HepG2 (cell line): ENCODE measurements around the gene CHRNB1. TPM values are rescaled to one million over a fixed set of nuclear protein-coding genes. Genes with fewer than 3 reads are reported as not detected.
A peak's percentile ranks its signal among the peaks of the same experiment; 100 is the strongest.

ENCODE experiments used
- ATAC-seq: fragments of 200-7000 bp; cut with Tn5 transposase; 3 replicates; pipeline ENCODE4 v1.9.1; 2020; ENCODE audit warnings: mild to moderate bottlenecking, moderate library complexity
- BruUV-seq: library from RNA; stranded (reverse); fragments of 400-500 nt; replicated peaks from 2 replicates; lab custom pipeline; 2021; lab: Mats Ljungman, UMichigan
- CTCF ChIA-PET: fragments of 300-600 bp; formaldehyde crosslinking; extraction: SDS; loops from one replicate; lab custom pipeline; 2021; ENCODE audit warnings: low total read pairs, inconsistent platforms, low intra/inter-chr PET ratio; lab: Yijun Ruan, JAX
- POLR2A ChIA-PET: fragments of 350-600 bp; sonication (Branson Sonifier 250); formaldehyde crosslinking; loops from one replicate; lab custom pipeline; 2020; ENCODE audit warnings: antibody characterized with exemption, inconsistent platforms; lab: Yijun Ruan, JAX
- DNase-seq: peaks from one replicate; pipeline ENCODE4 v3.0.0-alpha.2; 2015; ENCODE audit warnings: low spot score
- FAIRE-seq: peaks from 3 replicates; lab custom pipeline; 2011; peaks lifted over from hg19 to GRCh38; lab: Jason Lieb, UNC
- H2AFZ ChIP-seq: one replicate; pipeline ENCODE4 v1.6.1; 2011; ENCODE audit warnings: low read length, inconsistent platforms
- H3K27ac ChIP-seq: fragments of 300-600 bp; 3 replicates; pipeline ENCODE4 v1.8.0; 2011; ENCODE audit warnings: mixed run types, mild to moderate bottlenecking, mixed read lengths, low read length, inconsistent platforms; ENCODE audit not compliant: insufficient read depth; ENCODE audit errors: extremely low read length
- H3K27me3 ChIP-seq, 2 experiments: fragments of 200-600 bp in 1 of 2; 2 replicates in 1 of 2; 3 replicates in 1 of 2; pipeline versions ENCODE4 v1.6.0 to v1.8.0; 2011; ENCODE audit warnings: low read length in 2 of 2, mild to moderate bottlenecking in 2 of 2, moderate library complexity in 2 of 2, inconsistent platforms in 1 of 2; ENCODE audit not compliant: insufficient read depth in 2 of 2, control insufficient read depth in 1 of 2
- H3K36me3 ChIP-seq, 2 experiments: fragments of 200-600 bp in 1 of 2; replicated peaks in 1 of 2; 2 replicates in 1 of 2; 3 replicates in 1 of 2; pipeline versions ENCODE4 v1.5.1 to v1.8.0; 2011; ENCODE audit warnings: low read length in 2 of 2, inconsistent platforms in 1 of 2; ENCODE audit not compliant: insufficient read depth in 2 of 2, control insufficient read depth in 1 of 2
- H3K4me1 ChIP-seq: 2 replicates; pipeline ENCODE4 v1.5.1; 2012; ENCODE audit warnings: low read length, inconsistent platforms; ENCODE audit not compliant: insufficient read depth
- H3K4me2 ChIP-seq: 2 replicates; pipeline ENCODE4 v1.6.0; 2011; ENCODE audit warnings: low read depth, low read length, inconsistent platforms
- H3K4me3 ChIP-seq, 3 experiments: fragments of 200-600 bp in 1 of 3; sonication (generic), shearing (Covaris generic) in 1 of 3; replicated peaks in 1 of 3; 2 replicates each; pipeline ENCODE4 v1.5.1; 2011 to 2016; ENCODE audit warnings: low read length in 3 of 3, inconsistent platforms in 2 of 3, low read depth in 2 of 3, mild to moderate bottlenecking in 2 of 3, control low read depth in 1 of 3, mixed read lengths in 1 of 3; ENCODE audit not compliant: insufficient read depth in 1 of 3
- H3K79me2 ChIP-seq: one replicate; pipeline ENCODE4 v1.6.1; 2011; ENCODE audit warnings: low read length, inconsistent platforms; ENCODE audit not compliant: insufficient read depth
- H3K9ac ChIP-seq: 2 replicates; pipeline ENCODE4 v1.6.0; 2011; ENCODE audit warnings: mild to moderate bottlenecking, low read depth, low read length, inconsistent platforms; ENCODE audit not compliant: insufficient read depth
- H3K9me3 ChIP-seq: 2 replicates; pipeline ENCODE4 v1.5.1; 2012; ENCODE audit warnings: mild to moderate bottlenecking, low read length
- H4K20me1 ChIP-seq: 2 replicates; pipeline ENCODE4 v1.6.0; 2011; ENCODE audit warnings: inconsistent platforms, mild to moderate bottlenecking, low read length, moderate library complexity; ENCODE audit not compliant: insufficient read depth
- AGO2 ChIP-seq: fragments of 200-400 bp; formaldehyde crosslinking; optimal IDR thresholded peaks from 2 replicates; pipeline ENCODE3; 2017; ENCODE audit warnings: mild to moderate bottlenecking, low read depth, low read length, moderate library complexity
- DNMT1 ChIP-seq: sonication (generic); formaldehyde crosslinking; IDR thresholded peaks from 2 replicates; pipeline ENCODE4 v1.5.1; 2020; ENCODE audit warnings: mild to moderate bottlenecking, missing genetic modification reagents
- FLYWCH1 ChIP-seq: sonication (generic); formaldehyde crosslinking; IDR thresholded peaks from 2 replicates; pipeline ENCODE4 v1.8.1; 2023; ENCODE audit warnings: mild to moderate bottlenecking, missing genetic modification reagents
- GTF2F1 ChIP-seq: fragments of 150-350 bp; IDR thresholded peaks from 2 replicates; pipeline ENCODE4 v1.6.1; 2014; ENCODE audit warnings: low read length
- HNRNPL ChIP-seq: fragments of 200-400 bp; formaldehyde crosslinking; IDR thresholded peaks from 2 replicates; pipeline ENCODE4 v1.6.1; 2017; ENCODE audit warnings: mild to moderate bottlenecking, low read depth, low read length
- PLSCR1 ChIP-seq: sonication (generic); formaldehyde crosslinking; IDR thresholded peaks from 2 replicates; pipeline ENCODE4 v1.5.0; 2020; ENCODE audit warnings: missing genetic modification reagents, mild to moderate bottlenecking, borderline replicate concordance
- RBM22 ChIP-seq: fragments of 200-400 bp; formaldehyde crosslinking; optimal IDR thresholded peaks from 2 replicates; pipeline ENCODE3; 2017; ENCODE audit warnings: mild to moderate bottlenecking, low read length, moderate library complexity
- RCOR2 ChIP-seq: IDR thresholded peaks from 2 replicates; pipeline ENCODE4 v1.6.1; 2016; ENCODE audit warnings: missing biosample characterization, missing genetic modification reagents
- ZBTB38 ChIP-seq: sonication (generic); formaldehyde crosslinking; IDR thresholded peaks from 2 replicates; pipeline ENCODE4 v1.5.1; 2020; ENCODE audit warnings: mild to moderate bottlenecking, missing genetic modification reagents
- ZEB1 ChIP-seq: IDR thresholded peaks from 2 replicates; pipeline ENCODE4 v1.6.1; 2012; ENCODE audit warnings: mild to moderate bottlenecking, low read depth, inconsistent platforms; ENCODE audit not compliant: insufficient replicate concordance
- ZNF263 ChIP-seq: sonication (generic); formaldehyde crosslinking; IDR thresholded peaks from 2 replicates; pipeline ENCODE4 v1.4.0; 2020; ENCODE audit warnings: missing genetic modification reagents
- WGBS: methylation state at CpG from one replicate; pipeline ENCODE4 v1.1.6; 2017; ENCODE audit warnings: low lambda C conversion rate; 5-methylcytosine and 5-hydroxymethylcytosine counted together
- in situ Hi-C: cut with HindIII; loops from 2 replicates; pipeline ENCODE4 v1.10.0; 2017; ENCODE audit warnings: low pct_unique_long_range_greater_than_20kb; ENCODE audit not compliant: extremely low pct_ligation_motif_present
- intact Hi-C: fragments of 100-400 bp; cut with micrococcal nuclease; formaldehyde crosslinking; loops from one replicate; pipeline ENCODE4 v1.10.0; 2022; ENCODE audit not compliant: unreplicated experiment
- polyA plus RNA-seq, 8 experiments: library from polyadenylated mRNA; depleted of rRNA in 3 of 8; stranded (reverse) in 7 of 8; unstranded in 1 of 8; fragments of >200 nt; fragmentation: Illumina TruSeq in 4 of 8; extraction: Trizol in 4 of 8; gene quantifications; 2 replicates each; pipeline versions ENCODE4 v1.2.1 to v1.2.3, GENCODE V29; 2011 to 2016; ENCODE audit warnings: low read depth in 4 of 8, missing spikeins in 1 of 8, mixed read lengths in 1 of 8; ENCODE audit not compliant: insufficient read depth in 1 of 8
- total RNA-seq, 5 experiments: library from RNA; depleted of rRNA; stranded (reverse); fragments of >200 nt; fragmentation: Illumina TruSeq; extraction: Trizol; gene quantifications; 2 replicates each; pipeline ENCODE4 v1.2.3, GENCODE V29; 2016; ENCODE audit warnings: low read depth in 1 of 5

CHRNB1 gene
- total and polyA plus RNA-seq, 2 of the 13 experiments (the other 11 are each of a cell fraction or from before 2014, with no cell fraction given): 5.4 to 33.7 TPM

- intact Hi-C loops: no loop called here
- no peaks in the 10 kb centered on the region for H3K9me3 ChIP-seq
- H2AFZ ChIP-seq: no peak overlapping the region
- peak; percentile 15; the same call in 2 of the 3 replicates for ATAC-seq
- no peak for DNase-seq
- 98% methylated on average over 26 of the region's 44 CpGs for WGBS
- H3K9ac ChIP-seq: no peak overlapping the region
- H3K4me3 ChIP-seq: no peak overlapping the region
- H4K20me1 ChIP-seq: peaks cover 5% of the 10 kb centered on the region; the same call in 1 of the 2 replicates
- no peak for TF ChIP-seq GTF2F1
- no peak for TF ChIP-seq ZEB1
- TF ChIP-seq DNMT1 (CRISPR knock-in tag): no peak
- no peak for TF ChIP-seq RCOR2
- TF ChIP-seq PLSCR1: no peak
- 0 out of 2 replicates have a peak, but pooled peaks have one; percentile 43 for TF ChIP-seq ZBTB38
- TF ChIP-seq RBM22: peak; percentile 65
- peak; percentile 57 for TF ChIP-seq AGO2
- no peak for TF ChIP-seq FLYWCH1
- 0 out of 2 replicates have a peak, but pooled peaks have one; percentile 32 for TF ChIP-seq HNRNPL
- TF ChIP-seq ZNF263 (CRISPR knock-in tag): peak; percentile 47; the same call in 1 of the 2 replicates
- TF ChIP-seq, all 625 proteins: peak for 5
- H3K79me2 ChIP-seq: no peaks in the 10 kb centered on the region
- POLR2A ChIA-PET: no interaction called here
- CTCF ChIA-PET: no interaction called here
- no peak for FAIRE-seq
- in situ Hi-C loops: no loop called here
- peaks cover 7% of the 10 kb centered on the region; the same call in 1 of the 2 replicates for H3K4me1 ChIP-seq
- peaks cover 0 to 2% of the 10 kb centered on the region in 2 experiments; a peak in 3 of 5 replicates for H3K36me3 ChIP-seq
- H3K4me2 ChIP-seq: no peak overlapping the region
- H3K27ac ChIP-seq: no peak overlapping the region
- BruUV-seq: no TSS peak
- H3K27me3 ChIP-seq: no peaks in the 10 kb centered on the region
These were observed 17.9 kb downstream of the CHRNB1 start for GRCh38 chr17:7462474-7463371.
